GM18520 (cell line): ENCODE measurements around the gene SMIM30.
"Not testable (repeated sequence)": the region's sequence is repeated elsewhere in the genome, so short reads cannot be mapped to it uniquely, and the experiment has no call there.

Source experiments
- ATAC-seq: cut with Tn5 transposase; IDR thresholded peaks from one replicate; pipeline ENCODE4 v1.9.1; 2021; ENCODE audit not compliant: unreplicated experiment

The SMIM30 gene, protein sequence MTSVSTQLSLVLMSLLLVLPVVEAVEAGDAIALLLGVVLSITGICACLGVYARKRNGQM

DNA sequence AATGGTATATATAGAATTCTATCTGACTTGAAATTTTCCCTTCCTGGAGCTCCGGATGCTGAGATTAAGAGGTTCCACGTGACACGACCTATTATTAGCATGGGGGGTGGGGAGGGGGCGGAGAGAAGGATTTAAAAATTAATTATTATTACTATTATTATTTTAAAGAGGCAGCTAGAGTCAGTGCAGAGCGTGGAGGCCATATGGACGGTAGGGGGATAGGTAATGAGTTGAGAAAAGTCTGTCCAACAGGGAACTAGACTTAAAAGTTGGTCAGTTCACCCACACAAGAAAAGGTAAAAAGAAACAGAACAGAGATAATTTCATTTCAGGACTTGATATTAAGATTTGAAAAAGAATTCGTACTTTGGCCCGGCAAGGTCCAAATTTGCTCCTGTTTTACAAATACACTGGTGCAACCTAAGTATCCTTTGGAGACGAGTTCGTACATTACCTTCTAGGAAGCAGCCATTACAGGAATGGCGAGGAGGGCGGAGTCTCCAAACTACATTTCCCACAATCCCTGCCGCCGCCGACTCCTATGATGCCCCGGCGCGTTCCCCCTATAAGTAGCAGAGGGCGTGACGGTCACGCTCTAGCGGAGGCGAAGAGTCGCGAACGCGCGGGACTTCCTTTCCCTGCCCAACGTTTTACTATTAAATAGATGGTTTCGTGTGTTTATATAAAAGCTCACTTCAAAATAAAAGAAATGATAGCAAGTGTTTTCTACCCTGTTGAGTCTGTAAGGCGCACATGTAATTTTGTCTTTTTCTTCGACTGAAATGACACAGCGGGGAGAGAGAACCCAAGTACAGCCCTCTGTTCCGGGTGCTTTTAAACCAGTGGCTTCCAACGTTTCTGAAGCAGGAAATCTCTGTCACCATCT, at the start of gene SMIM30:
Gene SMIM30, minus strand, starts transcription at position 481 of the 886 bp plus-strand sequence. CDS start 976 bp downstream, outside the sequence.
- ATAC-seq: peak; percentile 97

DNA sequence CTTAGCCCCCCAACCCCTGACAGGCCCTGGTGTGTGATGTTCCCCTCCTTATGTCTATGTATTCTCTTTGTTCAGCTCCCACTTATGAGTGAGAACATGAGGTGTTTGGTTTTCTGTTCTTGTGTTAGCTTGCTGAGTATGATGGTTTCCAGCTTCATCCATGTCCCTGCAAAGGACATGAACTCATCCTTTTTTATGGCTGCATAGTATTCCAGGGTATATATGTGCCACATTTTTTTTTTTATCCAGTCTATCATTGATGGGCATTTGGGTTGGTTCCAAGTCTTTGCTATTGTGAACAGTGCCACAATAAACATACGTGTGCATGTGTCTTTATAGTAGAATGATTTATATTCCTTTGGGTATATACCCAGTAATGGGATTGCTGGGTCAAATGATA, 47.8 kb upstream of the SMIM30 start:
- not testable (repeated sequence) for ATAC-seq

DNA sequence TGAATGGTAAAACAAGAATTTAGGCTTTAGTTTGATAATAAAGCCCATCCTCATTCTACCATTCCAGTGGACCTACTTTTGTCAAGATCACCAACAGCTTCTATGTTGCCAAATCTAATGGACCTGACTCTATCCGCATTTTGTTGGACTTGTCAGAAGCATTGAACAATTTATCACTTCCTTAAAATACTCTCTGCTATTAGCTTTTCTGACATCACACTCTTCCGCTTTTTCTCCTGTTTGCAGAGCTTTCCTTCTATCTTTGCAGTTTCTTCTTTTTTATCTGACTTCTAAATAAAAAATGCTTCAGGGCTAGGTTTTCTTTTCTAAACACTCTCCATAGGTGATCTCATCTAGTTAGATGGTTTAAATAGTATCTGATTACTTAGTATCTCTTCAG, 42.7 kb upstream of the SMIM30 start:
- no peak for ATAC-seq

DNA sequence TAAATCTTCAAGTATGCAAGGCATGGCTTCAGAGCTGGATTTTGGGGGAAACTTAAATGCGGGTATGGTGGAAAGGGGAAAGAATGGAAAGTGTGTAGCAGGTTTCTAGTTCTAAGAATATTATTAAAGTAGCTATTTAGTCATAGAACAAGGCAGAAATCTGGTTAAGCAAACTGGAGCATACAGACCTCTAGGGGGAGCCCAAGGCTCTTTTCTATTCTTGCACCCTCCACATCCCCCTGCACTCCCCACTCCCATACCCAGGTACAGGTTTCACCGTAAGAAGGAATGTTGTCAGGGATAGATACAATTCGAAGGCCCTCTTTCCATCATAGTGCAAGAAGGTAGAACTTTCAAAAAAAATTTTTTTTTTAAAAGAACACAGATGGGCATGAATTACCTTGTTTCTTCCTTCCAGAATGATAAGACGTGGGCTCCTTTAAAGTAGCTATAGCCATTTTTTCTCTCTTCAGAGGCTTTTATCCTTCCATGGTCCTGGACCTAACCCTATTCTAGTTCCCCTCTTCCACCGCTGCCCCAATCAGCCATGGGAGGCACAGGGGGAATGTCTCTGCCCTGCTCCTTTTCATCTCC, 41.5 kb upstream of the SMIM30 start:
- ATAC-seq: no peak

DNA sequence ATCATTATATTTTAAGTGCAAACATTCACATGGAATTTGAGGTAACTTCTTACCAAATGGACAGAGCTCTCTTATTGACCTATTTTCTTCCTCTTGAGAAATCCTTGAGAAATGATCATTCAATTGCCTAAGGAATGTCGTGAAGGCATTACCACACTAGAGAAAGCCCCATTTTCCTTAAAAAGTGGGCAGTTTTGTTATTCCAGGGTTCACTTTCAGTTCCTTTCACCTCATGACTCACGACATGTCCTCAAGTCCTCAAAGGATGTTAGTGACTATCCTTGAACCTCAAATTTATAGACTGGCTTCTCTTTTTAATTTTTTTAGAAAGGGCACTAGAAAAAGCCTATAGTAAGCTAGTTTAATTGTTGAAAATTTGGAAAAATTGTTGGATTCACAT, 40.4 kb upstream of the SMIM30 start:
- no peak for ATAC-seq

DNA sequence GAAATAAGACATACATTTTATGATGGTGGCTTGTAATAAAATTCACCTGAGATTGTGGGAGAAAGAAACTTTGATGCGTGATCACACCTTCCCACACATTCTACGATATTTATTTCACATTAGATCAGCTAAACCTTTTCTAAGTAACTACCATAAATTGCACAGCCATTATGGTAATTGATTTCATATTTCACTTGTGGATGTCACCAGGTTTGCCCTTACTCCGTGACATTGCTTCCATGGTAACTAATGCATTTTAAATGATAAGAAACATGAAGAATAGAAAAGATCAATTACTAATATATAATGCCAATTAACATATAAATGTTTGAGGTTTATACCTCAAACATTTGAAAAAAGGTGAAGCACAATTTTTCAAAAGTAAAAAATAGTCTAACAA, 35.8 kb upstream of the SMIM30 start:
- ATAC-seq: no peak

DNA sequence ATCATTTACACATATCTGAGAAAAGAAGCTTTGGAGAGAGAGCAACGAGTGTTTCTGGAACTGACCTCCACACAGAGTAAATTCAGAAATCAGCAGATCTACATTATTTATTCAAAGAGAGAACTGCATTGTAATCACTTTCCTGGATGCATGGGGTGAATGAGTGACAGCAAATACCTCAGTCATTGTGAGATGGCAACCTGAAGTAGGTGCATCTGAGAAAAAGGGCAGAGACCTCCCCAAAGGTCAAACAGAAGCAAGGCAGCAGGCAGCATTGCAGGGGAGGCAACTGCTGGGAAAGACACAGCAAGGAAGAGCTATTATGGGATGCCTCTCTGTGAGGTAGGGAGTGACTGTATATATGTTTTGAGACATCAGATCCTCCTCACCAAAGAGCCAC, 26.5 kb upstream of the SMIM30 start:
- ATAC-seq: no peak

DNA sequence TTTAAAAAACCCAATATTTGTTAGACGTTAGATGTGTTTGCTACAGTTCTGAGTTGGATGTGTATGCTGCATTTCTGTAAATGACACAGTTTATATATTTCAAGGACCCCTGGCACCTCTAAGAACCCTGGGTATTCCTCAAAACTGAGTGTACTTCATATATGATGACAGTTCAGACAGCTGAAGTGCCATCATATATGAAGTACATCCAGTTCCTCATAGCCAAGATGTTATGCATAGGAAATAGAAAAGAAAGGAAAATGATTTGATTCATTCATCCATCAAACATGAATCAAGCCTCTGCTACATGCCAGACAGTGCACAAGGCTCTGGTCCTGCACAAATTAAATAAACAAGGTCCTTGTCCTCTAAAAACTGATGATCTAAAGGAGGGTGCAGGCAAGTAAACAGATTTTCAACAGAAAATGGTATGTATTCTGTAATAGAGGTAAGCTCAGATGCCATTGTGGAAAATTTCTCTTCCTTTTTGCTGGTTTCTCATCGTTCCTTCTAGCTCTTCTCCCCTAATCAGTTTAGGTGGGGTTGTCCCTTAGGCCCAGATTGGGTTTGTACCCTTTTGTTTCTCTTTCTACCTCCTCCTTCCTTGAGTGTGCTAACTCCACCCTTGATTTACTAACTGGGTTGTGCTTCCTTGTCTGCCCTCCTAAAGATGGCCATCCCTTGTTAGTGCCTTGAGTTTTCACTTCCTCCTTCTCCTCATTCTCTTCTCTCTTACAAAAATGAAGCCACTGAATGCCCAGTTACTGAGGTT, 25.3 kb upstream of the SMIM30 start:
- no peak for ATAC-seq

DNA sequence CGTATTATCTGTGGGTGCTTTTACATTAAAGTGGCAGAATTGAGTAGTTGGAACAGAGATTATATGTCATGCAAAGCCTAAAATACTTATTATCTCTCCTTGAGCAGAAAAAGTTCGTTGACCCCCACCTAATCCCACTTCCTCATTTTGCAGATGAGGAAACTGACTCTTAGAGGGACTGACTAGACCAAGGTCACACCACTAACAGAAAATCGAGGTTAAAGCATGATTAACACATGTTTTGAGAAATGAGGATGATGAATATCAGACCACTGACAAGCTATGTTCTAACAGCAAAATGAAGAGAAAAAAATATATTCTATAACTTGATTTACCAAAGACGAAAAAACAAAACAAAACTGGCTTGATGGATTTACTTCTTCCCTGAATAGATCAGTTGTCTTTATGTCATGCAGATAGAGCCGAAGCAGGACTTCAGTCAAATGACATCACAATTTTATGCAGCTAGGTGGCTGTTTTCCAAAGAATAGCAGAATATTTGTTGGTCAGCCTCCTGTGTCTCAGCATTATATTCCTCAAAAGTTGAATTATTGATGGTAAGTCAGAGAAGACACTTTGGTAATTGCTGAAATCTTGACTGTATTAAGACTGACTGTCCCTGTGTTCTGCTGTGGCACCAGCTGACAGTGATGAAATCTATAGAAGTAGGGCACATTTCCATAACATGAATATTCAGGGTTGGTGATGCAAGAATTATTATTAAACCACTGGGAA, 24.2 kb upstream of the SMIM30 start:
- ATAC-seq: peak; percentile 56

DNA sequence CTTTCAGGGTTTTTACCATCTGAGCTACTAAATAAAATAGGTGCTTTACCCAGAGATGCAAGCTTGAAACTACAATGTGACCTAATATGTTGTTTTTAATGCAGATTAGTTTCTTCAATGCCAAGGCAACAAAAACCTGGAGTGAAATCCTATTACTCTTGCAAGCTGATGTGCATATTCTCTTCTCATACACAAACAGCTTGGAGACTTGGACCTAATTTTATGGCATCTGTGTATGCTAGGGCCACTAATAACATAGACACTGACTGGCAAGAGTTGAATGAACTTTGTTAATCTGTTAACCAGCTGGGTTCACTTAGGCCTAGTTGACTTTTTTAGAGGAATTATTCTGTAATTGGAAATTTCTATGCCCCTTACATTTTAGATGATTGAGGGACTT, 23.4 kb upstream of the SMIM30 start:
- ATAC-seq: no peak

DNA sequence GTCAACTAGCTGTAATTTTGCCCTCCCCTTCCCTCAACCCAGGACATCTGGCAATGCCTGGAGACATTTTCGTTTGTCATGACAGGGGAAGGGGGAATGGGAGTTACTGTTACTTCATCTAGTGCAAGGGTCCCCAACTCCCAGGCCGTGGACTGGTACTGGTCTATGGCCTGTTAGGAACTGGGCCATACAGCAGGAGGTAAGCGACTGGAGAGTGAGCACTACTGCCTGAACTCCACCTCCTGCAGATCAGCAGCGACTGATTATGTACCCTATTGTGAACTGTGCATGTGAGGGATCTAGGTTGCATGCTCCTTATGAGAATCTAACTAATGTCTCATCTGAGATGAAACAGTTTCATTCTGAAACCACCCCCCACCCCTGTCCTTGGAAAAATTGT, 22.6 kb upstream of the SMIM30 start:
- no peak for ATAC-seq

DNA sequence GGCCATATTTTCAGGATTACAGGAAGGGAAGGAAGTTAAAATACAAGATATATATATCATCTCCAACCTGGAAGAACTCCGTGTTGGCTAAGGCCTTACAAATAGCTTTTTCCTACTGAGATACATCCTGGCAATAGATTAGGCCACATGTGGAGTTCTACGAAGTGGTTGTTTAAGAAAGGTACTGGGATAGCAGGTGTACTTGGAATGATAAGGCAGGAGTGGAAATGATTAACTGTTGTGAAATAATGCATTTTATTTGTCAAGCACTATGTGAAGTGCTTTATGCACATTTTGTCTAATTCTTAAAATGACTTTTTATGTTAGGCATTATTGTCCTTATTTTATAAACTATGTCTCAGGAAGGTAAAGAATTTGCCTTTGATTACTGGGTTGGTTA, 18.9 kb upstream of the SMIM30 start:
- ATAC-seq: no peak

DNA sequence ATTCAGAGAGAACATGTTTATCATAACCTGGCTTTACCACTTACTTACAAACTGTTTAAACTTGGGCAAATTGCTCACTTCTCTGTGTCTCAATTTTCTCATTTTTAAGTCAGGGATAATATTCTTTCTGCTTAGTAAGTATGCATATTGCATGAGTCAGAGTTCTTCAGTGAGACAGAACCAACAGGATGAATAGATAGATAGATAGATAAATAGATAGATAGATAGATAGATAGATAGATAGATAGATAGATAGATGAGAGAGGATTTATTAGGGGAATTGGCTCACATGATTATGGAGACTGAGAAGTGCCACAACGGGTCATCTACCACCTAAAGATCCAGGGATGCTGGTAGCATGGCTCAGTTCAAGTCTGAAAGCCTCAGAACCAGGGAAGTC, 15.7 kb upstream of the SMIM30 start:
- no peak for ATAC-seq

DNA sequence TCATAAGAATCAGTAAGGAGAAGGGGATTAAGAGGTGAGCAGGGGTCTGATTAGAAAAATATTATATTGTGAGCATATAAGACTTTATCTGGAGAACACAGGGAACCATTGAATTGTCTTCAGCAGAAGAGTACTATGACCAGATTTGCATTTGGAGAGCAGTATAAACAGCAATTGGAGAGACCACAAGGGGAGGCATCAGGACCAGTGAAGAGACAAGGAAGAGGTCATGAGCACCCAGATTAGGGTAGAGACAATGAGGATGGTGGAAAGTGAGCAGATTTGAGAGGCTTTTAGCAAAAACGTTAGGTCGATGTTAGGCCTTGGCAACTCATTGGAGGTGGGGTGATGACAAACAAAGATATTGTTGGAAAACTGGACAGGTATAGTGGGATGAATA, 13.0 kb upstream of the SMIM30 start:
- no peak for ATAC-seq

DNA sequence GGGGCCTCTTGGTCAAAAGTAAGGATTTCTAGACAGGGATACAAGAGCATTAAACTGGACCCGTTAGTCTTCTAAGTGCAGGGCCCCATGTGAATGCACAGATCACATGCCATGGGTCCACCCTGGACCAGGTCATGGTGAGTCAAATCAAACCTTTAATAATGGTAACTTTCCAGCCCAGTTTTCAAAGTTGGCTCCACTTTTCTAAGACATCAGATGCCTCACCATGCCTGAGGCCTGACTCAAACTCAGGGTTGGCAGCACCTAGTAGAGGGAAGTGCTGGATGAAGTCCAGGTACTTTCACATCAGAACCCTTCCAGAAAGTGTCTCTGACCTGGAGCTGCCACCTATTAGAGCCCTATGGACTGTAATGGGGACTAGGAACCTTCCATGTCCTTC, 9.7 kb upstream of the SMIM30 start:
- ATAC-seq: no peak

DNA sequence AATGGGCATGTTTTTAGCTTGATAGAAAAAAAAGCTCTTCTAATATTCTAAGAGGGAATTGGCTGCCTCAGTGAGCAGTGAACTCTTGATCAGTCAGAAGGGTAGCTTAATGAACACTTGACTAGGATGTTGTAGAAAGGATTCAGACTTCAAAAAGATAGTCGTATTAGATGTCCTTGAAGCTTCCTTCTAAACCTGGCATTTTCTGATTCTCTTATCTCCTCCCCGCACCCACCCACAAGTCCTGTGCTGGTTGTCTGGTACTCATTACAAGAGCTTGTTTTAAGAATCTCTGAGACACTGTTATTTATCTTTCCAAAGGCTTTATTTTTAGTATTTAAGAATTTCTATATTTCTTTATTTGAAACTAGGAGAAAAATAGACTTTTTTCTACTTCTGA, 7.4 kb upstream of the SMIM30 start:
- no peak for ATAC-seq

DNA sequence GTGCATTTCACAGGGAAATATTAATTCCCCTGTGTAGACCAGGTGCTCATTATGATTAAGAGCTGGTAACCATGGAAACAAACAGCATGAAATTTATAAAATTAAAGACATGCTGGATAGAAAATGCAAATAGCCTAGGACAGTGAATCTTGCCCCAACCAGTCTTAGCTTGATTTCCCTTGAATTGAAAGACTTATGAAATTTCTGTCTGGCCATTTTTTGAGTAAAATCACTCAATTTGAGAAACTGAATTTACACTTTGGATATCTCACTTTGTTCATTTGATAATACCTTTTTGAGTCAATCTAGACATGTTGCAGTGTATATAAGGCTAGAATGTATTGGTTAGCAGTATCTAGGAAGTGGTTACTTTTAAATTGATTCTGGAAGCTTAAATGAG, 4.4 kb upstream of the SMIM30 start:
- no peak for ATAC-seq

DNA sequence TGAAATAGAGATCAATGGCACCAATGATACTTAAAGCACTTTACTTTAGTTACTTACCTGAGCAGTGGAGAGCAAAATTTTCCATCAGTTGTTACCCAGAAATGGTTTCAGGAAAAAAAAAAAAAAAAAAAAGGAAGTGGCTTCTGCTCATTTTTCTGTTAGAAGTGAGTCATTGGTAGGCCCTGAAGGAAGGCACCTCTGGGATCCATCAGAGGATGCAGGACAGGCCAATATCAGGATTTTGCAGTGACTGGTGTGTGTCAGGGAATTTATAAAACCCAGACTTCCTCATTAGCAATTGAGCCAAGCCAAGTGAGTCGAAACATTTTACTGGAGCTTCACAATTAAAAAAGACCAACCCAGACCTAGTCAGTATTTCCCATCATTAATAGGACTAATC, 2.3 kb upstream of the SMIM30 start:
- no peak for ATAC-seq

DNA sequence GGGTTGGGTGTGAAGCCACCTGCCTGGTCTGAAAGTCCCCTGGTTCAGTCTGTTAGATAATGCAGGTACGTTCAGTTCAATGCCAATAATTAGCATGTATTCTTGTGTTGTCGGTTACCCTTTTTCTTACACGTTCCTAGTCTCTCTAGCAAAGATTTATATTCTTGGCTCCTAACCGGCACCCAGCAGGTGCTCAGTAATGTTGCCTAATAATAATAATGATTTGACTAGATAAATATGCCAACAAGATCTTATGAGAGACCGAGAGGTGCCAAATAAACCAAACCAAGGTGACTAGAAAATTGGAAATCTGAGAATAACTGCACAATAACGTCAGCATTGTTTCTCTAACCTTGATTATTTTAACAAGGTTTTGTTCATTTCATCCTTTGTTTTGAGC, 1.1 kb upstream of the SMIM30 start:
- no peak for ATAC-seq

DNA sequence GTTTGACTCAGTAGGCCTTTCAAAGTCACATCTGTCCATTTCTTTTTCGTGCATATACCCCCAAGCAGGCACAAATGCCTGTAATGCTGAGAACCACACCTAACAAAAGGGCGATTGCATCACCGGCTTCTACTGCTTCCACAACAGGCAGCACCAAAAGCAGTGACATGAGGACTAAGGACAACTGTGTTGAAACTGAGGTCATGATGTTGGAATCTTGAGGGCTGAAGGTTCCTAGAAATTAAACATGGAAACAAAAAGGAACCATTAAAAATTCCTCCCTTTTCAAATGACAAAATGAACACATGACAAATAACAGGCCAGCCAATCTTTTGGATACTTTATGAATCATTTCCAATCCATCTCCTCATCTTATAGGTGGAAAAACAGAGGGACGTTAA, 980 bp downstream of the SMIM30 start:
- not testable (repeated sequence) for ATAC-seq

DNA sequence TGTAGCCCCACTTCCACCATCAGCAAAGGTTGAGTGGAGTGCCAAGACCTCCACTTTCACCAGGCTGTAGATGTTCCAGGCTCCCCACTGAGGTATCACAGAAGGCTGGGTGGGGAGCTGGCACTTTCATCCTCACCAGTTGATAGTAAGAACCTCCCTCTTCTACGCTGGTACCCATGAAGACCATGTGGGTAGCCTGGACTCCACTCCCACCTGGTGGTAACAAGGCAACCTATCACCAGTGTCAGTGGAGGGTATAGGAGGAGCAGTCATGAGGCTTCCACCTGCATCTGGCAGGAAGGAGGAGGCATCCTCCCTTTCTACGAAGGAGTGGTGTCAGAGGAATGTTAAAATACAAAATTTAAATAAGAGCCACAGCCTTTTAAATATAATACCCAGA, 4.4 kb downstream of the SMIM30 start:
- no peak for ATAC-seq
